Mesendoderm (in vitro differentiated cells): ENCODE measurements around the gene GNAS. TPM values are rescaled to one million over a fixed set of nuclear protein-coding genes. Genes with fewer than 3 reads are reported as not detected.

Experiments
- DNase-seq: peaks from one replicate; pipeline ENCODE4 v3.0.0; 2013
- H2AK5ac ChIP-seq: 2 replicates; pipeline ENCODE4 v1.6.1; 2013; ENCODE audit warnings: low read length, inconsistent platforms
- H2BK120ac ChIP-seq: 2 replicates; pipeline ENCODE4 v1.6.1; 2013; ENCODE audit warnings: low read depth, mild to moderate bottlenecking, low read length, moderate library complexity, mixed read lengths
- H2BK15ac ChIP-seq: replicated peaks from 2 replicates; pipeline ENCODE4 v1.6.1; 2013; ENCODE audit warnings: low read depth, mild to moderate bottlenecking, moderate library complexity
- H2BK5ac ChIP-seq: 2 replicates; pipeline ENCODE4 v1.6.1; 2013; ENCODE audit warnings: low read length, inconsistent platforms
- H3K18ac ChIP-seq: 2 replicates; pipeline ENCODE4 v1.6.1; 2013; ENCODE audit warnings: mild to moderate bottlenecking, low read length, mixed read lengths
- H3K23ac ChIP-seq: one replicate; pipeline ENCODE4 v1.6.1; 2013; ENCODE audit warnings: low read length
- H3K27ac ChIP-seq: 2 replicates; pipeline ENCODE4 v1.5.1; 2013; ENCODE audit warnings: low read depth, mild to moderate bottlenecking, inconsistent platforms, low read length, moderate library complexity
- H3K27me3 ChIP-seq: 2 replicates; pipeline ENCODE4 v1.6.1; 2013; ENCODE audit warnings: low read length, control low read depth, mild to moderate bottlenecking, inconsistent platforms; ENCODE audit not compliant: insufficient read depth, poor library complexity
- H3K36me3 ChIP-seq: 2 replicates; pipeline ENCODE4 v1.6.1; 2013; ENCODE audit warnings: low read length, inconsistent platforms; ENCODE audit not compliant: control insufficient read depth, insufficient read depth
- H3K4ac ChIP-seq: one replicate; pipeline ENCODE4 v1.6.1; 2013; ENCODE audit warnings: low read depth, mild to moderate bottlenecking, low read length, moderate library complexity
- H3K4me1 ChIP-seq: 2 replicates; pipeline ENCODE4 v1.6.1; 2013; ENCODE audit warnings: low read depth, low read length, inconsistent platforms; ENCODE audit not compliant: control insufficient read depth
- H3K4me2 ChIP-seq: 2 replicates; pipeline ENCODE4 v1.6.1; 2013; ENCODE audit warnings: low read length
- H3K4me3 ChIP-seq: 2 replicates; pipeline ENCODE4 v1.5.1; 2013; ENCODE audit warnings: mild to moderate bottlenecking, low read length
- H3K56ac ChIP-seq: one replicate; pipeline ENCODE4 v1.6.1; 2013; ENCODE audit warnings: low read length
- H3K79me1 ChIP-seq: 2 replicates; pipeline ENCODE4 v1.6.1; 2013; ENCODE audit warnings: low read length, inconsistent platforms
- H3K79me2 ChIP-seq: 2 replicates; pipeline ENCODE4 v1.6.1; 2013; ENCODE audit warnings: mild to moderate bottlenecking, low read length; ENCODE audit not compliant: control insufficient read depth, insufficient read depth
- H3K9ac ChIP-seq: 2 replicates; pipeline ENCODE4 v1.6.1; 2013; ENCODE audit warnings: low read length, inconsistent platforms
- H4K5ac ChIP-seq: one replicate; pipeline ENCODE4 v1.6.1; 2013; ENCODE audit warnings: low read length
- H4K8ac ChIP-seq: one replicate; pipeline ENCODE4 v1.6.1; 2013; ENCODE audit warnings: low read depth, mild to moderate bottlenecking, control low read depth, low read length, moderate library complexity
- WGBS: extraction: QIAGEN DNeasy Blood & Tissue Kit; methylation state at CpG from one replicate; pipeline ENCODE4 v1.1.7; 2013; ENCODE audit warnings: low lambda C conversion rate, missing lambda C conversion rate; ENCODE audit not compliant: insufficient coverage; ENCODE audit errors: extremely low coverage; 5-methylcytosine and 5-hydroxymethylcytosine counted together
- small RNA-seq: library from polyadenylated mRNA; stranded (forward); fragments of <200 nt; extraction: miRNeasy Mini kit (QIAGEN cat#:217004); gene quantifications from one replicate; pipeline ENCODE3, GENCODE V24; 2013; ENCODE audit not compliant: insufficient read depth

GNAS gene

DNA sequence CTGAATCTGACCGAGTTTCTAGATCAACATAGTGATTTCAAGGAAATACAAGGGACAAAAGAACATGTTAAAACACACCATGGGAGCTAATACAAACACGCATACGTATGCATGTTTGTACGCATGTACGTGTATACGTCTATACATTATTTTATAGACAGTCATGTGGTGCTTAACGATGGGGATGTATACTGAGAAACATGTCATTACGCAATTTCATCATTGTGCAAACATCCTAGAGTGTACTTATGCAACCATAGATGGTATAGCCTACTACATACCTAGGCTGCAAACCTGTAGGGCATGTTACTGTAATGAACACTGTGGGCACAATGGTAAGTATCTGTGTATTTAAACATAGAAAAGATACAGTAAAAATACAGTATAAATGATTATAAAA is 103.6 kb downstream of the GNAS start:
- Histone ChIP-seq H4K8ac (no peak overlapping the region), H2BK15ac (no peak overlapping the region), H3K4me3 (no peak overlapping the region)

GRCh38 chr20:58959652-58960051 is 107.1 kb downstream of the GNAS start:
- no peak for DNase-seq
- no peak overlapping the region for H4K8ac ChIP-seq
- H2AK5ac ChIP-seq: no peak overlapping the region

More for the DNA sequence above, 103.6 kb downstream of the GNAS start:
- no peak for DNase-seq
- H3K23ac ChIP-seq: no peak overlapping the region
- no peak overlapping the region for H3K9ac ChIP-seq
- no peak overlapping the region for H3K56ac ChIP-seq
- H2AK5ac ChIP-seq: no peak overlapping the region
- no peaks in the 10 kb centered on the region for H3K79me1 ChIP-seq
- no CpG with 5 or more reads among the region's 8 CpGs for WGBS
- no peak overlapping the region for H3K27ac ChIP-seq
- no peak overlapping the region for H3K18ac ChIP-seq
- no peaks in the 10 kb centered on the region for H3K36me3 ChIP-seq
- no peaks in the 10 kb centered on the region for H3K4me1 ChIP-seq
- H3K4me2 ChIP-seq: no peak overlapping the region
- H3K27me3 ChIP-seq: no peaks in the 10 kb centered on the region
- no peak overlapping the region for H4K5ac ChIP-seq
- H2BK5ac ChIP-seq: no peak overlapping the region
- no peak overlapping the region for H2BK120ac ChIP-seq
- H3K4ac ChIP-seq: no peak overlapping the region
- no peaks in the 10 kb centered on the region for H3K79me2 ChIP-seq

More at GRCh38 chr20:58959652-58960051, 107.1 kb downstream of the GNAS start:
- Histone ChIP-seq H3K4ac (no peak overlapping the region), H3K79me2 (no peaks in the 10 kb centered on the region), H3K56ac (no peak overlapping the region), H4K5ac (no peak overlapping the region), H3K23ac (no peak overlapping the region), H3K4me3 (no peak overlapping the region), H3K27ac (no peak overlapping the region), H2BK5ac (no peak overlapping the region), H2BK15ac (no peak overlapping the region), H3K4me1 (no peaks in the 10 kb centered on the region), H3K36me3 (no peaks in the 10 kb centered on the region), H3K27me3 (no peaks in the 10 kb centered on the region), H3K4me2 (no peak overlapping the region), H2BK120ac (no peak overlapping the region), H3K18ac (no peak overlapping the region), H3K9ac (no peak overlapping the region), H3K79me1 (no peaks in the 10 kb centered on the region)
- WGBS: no CpG with 5 or more reads among the region's 6 CpGs

Small RNAs within 50 kb of the gene (small RNA-seq; reads per million reads assigned to genes)
- gene MIR298: 5.2 reads per million, percentile 72 among the genes with 10 or more reads in this experiment
- gene RF02127: not detected
- not detected for gene RF02128
- gene RF02130: not detected
- not detected for gene RF02131
